OCI-LY7 (cell line): Measurements from ENCODE around the gene FBXO27. TPM values are rescaled to one million over a fixed set of nuclear protein-coding genes. Genes with fewer than 3 reads are reported as not detected.

ENCODE experiments used
- BruUV-seq: library from RNA; stranded (reverse); fragments of 400-500 nt; replicated peaks from 2 replicates; lab custom pipeline; 2021; lab: Mats Ljungman, UMichigan
- CTCF ChIA-PET: fragments of 300-600 bp; sonication (Branson Sonifier 250); formaldehyde crosslinking; loops from one replicate; lab custom pipeline; 2022; ENCODE audit warnings: antibody characterized with exemption; ENCODE audit not compliant: unreplicated experiment; lab: Charles Lee
- POLR2A ChIA-PET: fragments of 300-600 bp; sonication (Branson Sonifier 250); formaldehyde crosslinking; loops from one replicate; lab custom pipeline; 2022; ENCODE audit warnings: antibody characterized with exemption; lab: Charles Lee
- DNase-seq: peaks from one replicate; pipeline ENCODE4 v3.0.0-alpha.2; 2015; ENCODE audit warnings: low spot score
- H2AFZ ChIP-seq: fragments of 200-600 bp; sonication (generic), shearing (Covaris generic); 2 replicates; pipeline ENCODE4 v1.6.1; 2014; ENCODE audit warnings: mild to moderate bottlenecking, antibody characterized with exemption, low read length, moderate library complexity
- H3K27ac ChIP-seq: fragments of 200-600 bp; sonication (generic); 2 replicates; pipeline ENCODE4 v1.5.1; 2014; ENCODE audit warnings: mixed run types, low read depth, mild to moderate bottlenecking, moderate library complexity, low read length, inconsistent platforms; ENCODE audit not compliant: poor library complexity, severe bottlenecking
- H3K36me3 ChIP-seq: fragments of 200-600 bp; sonication (generic); 2 replicates; pipeline ENCODE4 v1.6.1; 2014; ENCODE audit warnings: mild to moderate bottlenecking, antibody characterized with exemption, low read length, moderate library complexity, mixed read lengths; ENCODE audit not compliant: insufficient read depth
- H3K4me1 ChIP-seq: fragments of 200-600 bp; sonication (generic); 2 replicates; pipeline ENCODE4 v1.5.1; 2014; ENCODE audit warnings: mild to moderate bottlenecking, low read length; ENCODE audit not compliant: insufficient read depth, poor library complexity, severe bottlenecking
- H3K4me2 ChIP-seq: fragments of 200-600 bp; sonication (generic); 2 replicates; pipeline ENCODE4 v1.6.1; 2014; ENCODE audit warnings: mild to moderate bottlenecking, low read length
- H3K4me3 ChIP-seq: fragments of 200-600 bp; sonication (generic); 2 replicates; pipeline ENCODE4 v1.5.1; 2014; ENCODE audit warnings: mild to moderate bottlenecking, low read depth, low read length; ENCODE audit not compliant: poor library complexity, severe bottlenecking
- H3K79me2 ChIP-seq: fragments of 200-600 bp; sonication (generic); 2 replicates; pipeline ENCODE4 v1.6.1; 2016; ENCODE audit warnings: low read depth, mild to moderate bottlenecking, low read length, moderate library complexity, mixed read lengths; ENCODE audit not compliant: insufficient read depth
- H3K9me2 ChIP-seq: fragments of 200-600 bp; sonication (generic); 2 replicates; pipeline ENCODE4 v1.6.1; 2016; ENCODE audit warnings: mild to moderate bottlenecking, low read length, mixed read lengths; ENCODE audit not compliant: insufficient read depth
- H3K9me3 ChIP-seq: fragments of 200-600 bp; sonication (generic); 2 replicates; pipeline ENCODE4 v1.6.1; 2014; ENCODE audit warnings: mild to moderate bottlenecking, mixed run types, low read length, mixed read lengths
- H4K20me1 ChIP-seq: fragments of 200-600 bp; sonication (generic); 2 replicates; pipeline ENCODE4 v1.6.1; 2014; ENCODE audit warnings: mild to moderate bottlenecking, antibody characterized with exemption, low read length, moderate library complexity, mixed read lengths; ENCODE audit not compliant: insufficient read depth
- CTCF ChIP-seq: fragments of 200-600 bp; sonication (generic); conservative IDR thresholded peaks from 2 replicates; pipeline ENCODE4 v1.5.1; 2014; ENCODE audit warnings: mild to moderate bottlenecking, antibody characterized with exemption, low read length, moderate library complexity, mixed read lengths
- EZH2phosphoT487 ChIP-seq: fragments of 200-600 bp; sonication (generic); IDR thresholded peaks from 2 replicates; pipeline ENCODE4 v1.6.1; 2018; ENCODE audit warnings: low read depth, borderline replicate concordance, mild to moderate bottlenecking, mixed run types, antibody characterized with exemption, low read length, moderate library complexity, mixed read lengths
- intact Hi-C: fragments of 100-400 bp; cut with micrococcal nuclease; formaldehyde crosslinking; loops from one replicate; pipeline ENCODE4 v1.10.0; 2022; ENCODE audit not compliant: unreplicated experiment
- total RNA-seq, 2 experiments: library from RNA; depleted of rRNA in 1 of 2; stranded (reverse); fragments of >200 nt in 1 of 2; shearing (Covaris generic) in 1 of 2; gene quantifications; 2 replicates each; pipeline ENCODE4 v1.2.3, GENCODE V29; 2014 to 2022

Gene FBXO27
- total RNA-seq, 2 experiments from 2014 or later = 1.0 to 10.5 TPM

- DNase-seq = no peak
- no peaks in the 10 kb centered on the region for H3K4me1 ChIP-seq
- intact Hi-C loops = no loop called here
- H4K20me1 ChIP-seq = no peaks in the 10 kb centered on the region
- no peak overlapping the region for H3K4me3 ChIP-seq
- ChIA-PET CTCF (no interaction called here), POLR2A (no interaction called here)
- H3K4me2 ChIP-seq = no peak overlapping the region
- no peak for TF ChIP-seq EZH2phosphoT487
- TF ChIP-seq CTCF = no peak
- no peaks in the 10 kb centered on the region for H3K9me2 ChIP-seq
- BruUV-seq = no TSS peak
- H3K36me3 ChIP-seq = no peaks in the 10 kb centered on the region
- no peaks in the 10 kb centered on the region for H3K9me3 ChIP-seq
- no peak overlapping the region for H2AFZ ChIP-seq
- H3K27ac ChIP-seq = no peak overlapping the region
- H3K79me2 ChIP-seq = no peaks in the 10 kb centered on the region
Observed at GRCh38 chr19:39008137-39008536, 24.2 kb downstream of the FBXO27 start.

- Histone ChIP-seq H3K27ac (no peak overlapping the region), H3K9me2 (no peaks in the 10 kb centered on the region), H3K79me2 (no peaks in the 10 kb centered on the region), H2AFZ (no peak overlapping the region), H3K4me1 (no peaks in the 10 kb centered on the region), H4K20me1 (no peaks in the 10 kb centered on the region), H3K4me3 (no peak overlapping the region), H3K36me3 (no peaks in the 10 kb centered on the region), H3K9me3 (no peaks in the 10 kb centered on the region), H3K4me2 (no peak overlapping the region)
- DNase-seq = no peak
- ChIA-PET POLR2A (interaction anchor here (0.7 kb wide), 1 partner anchor 316 kb away, joined by 3 read pairs; no protein-coding TSS in a partner anchor), CTCF (no interaction called here)
- TF ChIP-seq CTCF (no peak), EZH2phosphoT487 (no peak)
- BruUV-seq = no TSS peak
- intact Hi-C loops = no loop called here
Observed at GRCh38 chr19:39007096-39007495, 25.3 kb downstream of the FBXO27 start.

- no peaks in the 10 kb centered on the region for H4K20me1 ChIP-seq
- intact Hi-C loops = no loop called here
- H3K9me2 ChIP-seq = no peaks in the 10 kb centered on the region
- ChIA-PET POLR2A (no interaction called here), CTCF (no interaction called here)
- no peak overlapping the region for H3K27ac ChIP-seq
- H3K4me1 ChIP-seq = no peaks in the 10 kb centered on the region
- H3K36me3 ChIP-seq = no peaks in the 10 kb centered on the region
- no peaks in the 10 kb centered on the region for H3K9me3 ChIP-seq
- H3K79me2 ChIP-seq = no peaks in the 10 kb centered on the region
- H3K4me2 ChIP-seq = no peak overlapping the region
- H3K4me3 ChIP-seq = no peak overlapping the region
- DNase-seq = no peak
- TF ChIP-seq EZH2phosphoT487 = no peak
- TF ChIP-seq CTCF = no peak
- H2AFZ ChIP-seq = no peak overlapping the region
- BruUV-seq = no TSS peak
Observed at GRCh38 chr19:39004403-39004802, 27.9 kb downstream of the FBXO27 start.
